Measurements from ENCODE around the gene WNT6. TPM values are rescaled to one million over a fixed set of nuclear protein-coding genes. Genes with fewer than 3 reads are reported as not detected.

Gene WNT6
- polyA plus RNA-seq, 1 donor = 0.12 TPM

- no peak for DNase-seq
Observed at GRCh38 chr2:218857371-218858137, 2.1 kb upstream of the WNT6 start.

GRCh38 chr2:218858138-218858445 is 1.5 kb upstream of the WNT6 start:
- no peak for DNase-seq

- DNase-seq = no peak
Observed at GRCh38 chr2:218858671-218859555, 692 bp upstream of the WNT6 start.

- no peak for DNase-seq
Observed at GRCh38 chr2:218859988-218860831, 605 bp downstream of the WNT6 start.

- DNase-seq = peak; percentile 84
Observed at GRCh38 chr2:218860950-218861381, 1.4 kb downstream of the WNT6 start.

- no peak for DNase-seq
Observed at GRCh38 chr2:218861645-218862318, 2.2 kb downstream of the WNT6 start.

- no peak for DNase-seq
Observed at GRCh38 chr2:218863021-218863520, 3.5 kb downstream of the WNT6 start.

GRCh38 chr2:218865396-218865795 is 5.8 kb downstream of the WNT6 start:
- DNase-seq = no peak

GRCh38 chr2:218865999-218866398 is 6.4 kb downstream of the WNT6 start:
- no peak for DNase-seq

- DNase-seq = no peak
Observed at GRCh38 chr2:218867900-218868299, 8.3 kb downstream of the WNT6 start.

GRCh38 chr2:218869064-218869463 is 9.5 kb downstream of the WNT6 start:
- no peak for DNase-seq

- no peak for DNase-seq
Observed at GRCh38 chr2:218870984-218871344, 11.4 kb downstream of the WNT6 start.

- no peak for DNase-seq
Observed at GRCh38 chr2:218871345-218872302, 12.0 kb downstream of the WNT6 start.

- no peak for DNase-seq
Observed at GRCh38 chr2:218872645-218873358, 13.2 kb downstream of the WNT6 start.

- DNase-seq = no peak
Observed at GRCh38 chr2:218873359-218874194, 14.0 kb downstream of the WNT6 start.

- no peak for DNase-seq
Observed at GRCh38 chr2:218875692-218876246, 16.2 kb downstream of the WNT6 start.

GRCh38 chr2:218876562-218877219 is 17.1 kb downstream of the WNT6 start:
- peak; percentile 84 for DNase-seq

- no peak for DNase-seq
Observed at GRCh38 chr2:218877331-218877730, 17.7 kb downstream of the WNT6 start.

Data from left kidney (tissue), 2 donors.